Activated CD4-positive, alpha-beta memory T cell treated with anti-CD3 and anti-CD28 coated beads, Interleukin-2, amount 10 ng/mL, durations not matched to agents 7 days and 5 days (primary cell): Measurements from ENCODE around the gene SCAMP3. TPM values are rescaled to one million over a fixed set of nuclear protein-coding genes. Genes with fewer than 3 reads are reported as not detected.
"Not testable (repeated sequence)": the region's sequence is repeated elsewhere in the genome, so short reads cannot be mapped to it uniquely, and the experiment has no call there.

Source experiments
- CTCF ChIA-PET: fragments of 350-600 bp; sonication (Branson Sonifier 250); formaldehyde crosslinking; loops from one replicate; lab custom pipeline; 2021; ENCODE audit warnings: antibody characterized with exemption, inconsistent platforms; lab: Charles Lee
- POLR2A ChIA-PET: fragments of 350-600 bp; sonication (Branson Sonifier 250); formaldehyde crosslinking; loops from one replicate; lab custom pipeline; 2021; ENCODE audit warnings: antibody characterized with exemption; lab: Charles Lee
- DNase-seq: peaks from one replicate; pipeline ENCODE4 v3.0.0-alpha.2; 2020
- H3K27ac Mint-ChIP-seq: one replicate; pipeline ENCODE4 v1.8.0; 2021; ENCODE audit warnings: mild to moderate bottlenecking, mixed read lengths
- H3K27me3 Mint-ChIP-seq: one replicate; pipeline ENCODE4 v1.8.0; 2021; ENCODE audit warnings: mixed read lengths
- H3K36me3 Mint-ChIP-seq: one replicate; pipeline ENCODE4 v1.8.0; 2021; ENCODE audit warnings: low read depth, mixed read lengths
- H3K4me1 Mint-ChIP-seq: one replicate; pipeline ENCODE4 v1.8.0; 2021; ENCODE audit warnings: mixed read lengths
- H3K4me3 Mint-ChIP-seq: one replicate; pipeline ENCODE4 v1.8.0; 2021; ENCODE audit warnings: mild to moderate bottlenecking, mixed read lengths
- H3K9me3 Mint-ChIP-seq: one replicate; pipeline ENCODE4 v1.8.0; 2021; ENCODE audit warnings: mixed read lengths
- total RNA-seq, 2 experiments: library from RNA; stranded (reverse); gene quantifications; one replicate each; pipeline ENCODE4 v1.2.3, GENCODE V29; 2021

Gene SCAMP3
- total RNA-seq, 2 experiments from 2014 or later, result 87.5 to 91.9 TPM

DNA sequence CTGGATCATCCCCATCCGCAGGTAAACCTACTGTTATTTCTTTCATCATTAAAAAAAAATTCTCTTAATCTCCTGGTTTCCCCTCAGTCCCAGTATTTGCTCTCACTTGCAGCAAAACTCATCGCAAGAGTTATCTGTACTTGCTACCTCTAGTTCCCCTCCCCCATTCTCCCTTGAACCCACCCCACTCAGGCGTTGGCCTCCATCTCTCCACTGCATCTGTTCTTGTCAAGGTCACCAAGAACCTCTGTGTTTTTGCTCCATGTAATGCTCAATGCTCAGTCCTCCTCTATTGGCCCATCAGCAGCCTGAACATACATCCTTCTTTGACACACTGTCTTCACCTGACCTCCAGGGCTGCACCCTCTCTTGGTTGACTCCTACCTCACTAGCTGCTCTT lies 34.5 kb upstream of the SCAMP3 start:
- H3K4me3 Mint-ChIP-seq, result no peak overlapping the region
- H3K9me3 Mint-ChIP-seq, result no peaks in the 10 kb centered on the region
- peaks cover 8% of the 10 kb centered on the region for H3K4me1 Mint-ChIP-seq
- H3K27me3 Mint-ChIP-seq, result peaks cover 43% of the 10 kb centered on the region
- H3K36me3 Mint-ChIP-seq, result no peaks in the 10 kb centered on the region
- POLR2A ChIA-PET, result no interaction called here
- CTCF ChIA-PET, result no interaction called here
- no peak for DNase-seq
- no peak overlapping the region for H3K27ac Mint-ChIP-seq

DNA sequence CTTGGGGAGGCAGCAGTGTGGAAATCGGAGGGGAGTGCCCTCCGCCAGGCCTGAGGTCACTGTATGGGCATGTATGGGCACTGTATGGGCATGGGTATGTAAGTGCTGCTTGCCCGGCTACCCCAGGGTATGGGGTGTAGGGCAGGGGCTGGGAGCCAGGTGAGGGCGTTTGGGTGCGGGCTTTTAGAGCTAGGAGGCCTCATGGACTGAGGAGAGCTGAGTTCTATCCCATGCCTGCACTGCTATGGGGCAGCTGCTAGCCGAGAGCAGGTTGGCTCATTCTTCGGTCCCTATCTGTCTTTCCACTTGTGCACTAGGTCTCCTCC lies 33.7 kb upstream of the SCAMP3 start:
- Mint-ChIP-seq H3K27ac (no peak overlapping the region), H3K27me3 (peaks cover 46% of the 10 kb centered on the region), H3K4me1 (peaks cover 8% of the 10 kb centered on the region)

DNA sequence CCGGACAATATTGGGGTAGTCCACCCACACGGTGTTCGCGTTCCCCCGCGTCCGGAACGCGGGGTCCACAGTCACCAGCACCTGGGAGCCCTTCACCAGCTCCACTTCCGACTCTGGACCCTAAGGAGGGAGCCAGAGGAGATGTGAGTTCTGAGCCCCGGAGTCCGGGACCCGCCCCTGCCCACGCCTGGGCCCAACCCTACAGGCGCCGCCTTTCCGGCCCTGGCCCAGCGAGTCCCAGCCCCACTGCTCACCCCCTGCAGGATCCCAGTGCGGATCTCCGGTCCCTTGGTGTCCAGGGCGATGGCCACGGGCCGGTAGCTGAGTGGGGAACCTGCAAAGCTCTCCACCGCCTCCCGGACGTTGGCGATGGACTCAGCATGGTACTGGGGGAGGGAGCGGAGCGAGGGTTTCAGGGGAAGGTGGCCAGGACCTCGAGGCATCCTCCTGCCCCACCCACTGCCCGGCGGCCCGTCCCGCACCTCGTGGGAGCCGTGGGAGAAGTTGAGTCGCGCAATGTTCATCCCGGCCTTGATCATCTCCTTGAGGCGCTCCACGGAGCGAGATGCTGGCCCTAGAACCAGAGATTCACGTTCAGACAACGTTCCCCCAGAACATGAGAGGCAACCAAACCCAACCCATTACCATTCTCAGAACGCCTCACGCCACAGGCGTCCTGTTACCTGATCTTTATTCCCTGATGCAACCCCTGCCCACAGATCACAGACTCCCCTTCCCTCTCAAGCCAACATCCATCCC lies 33.2 kb upstream of the SCAMP3 start:
- no peak overlapping the region for H3K4me3 Mint-ChIP-seq
- POLR2A ChIA-PET, result no interaction called here
- no peak overlapping the region for H3K27ac Mint-ChIP-seq
- no peaks in the 10 kb centered on the region for H3K9me3 Mint-ChIP-seq
- H3K4me1 Mint-ChIP-seq, result peaks cover 8% of the 10 kb centered on the region
- no peak for DNase-seq
- CTCF ChIA-PET, result interaction anchor here (0.5 kb wide), 1 partner anchor 18 kb away, joined by 4 read pairs; no protein-coding TSS in a partner anchor
- H3K27me3 Mint-ChIP-seq, result peaks cover 46% of the 10 kb centered on the region
- H3K36me3 Mint-ChIP-seq, result no peaks in the 10 kb centered on the region

More for the DNA sequence above, 33.7 kb upstream of the SCAMP3 start:
- ChIA-PET CTCF (no interaction called here), POLR2A (no interaction called here)
- DNase-seq, result no peak
- Mint-ChIP-seq H3K9me3 (no peaks in the 10 kb centered on the region), H3K4me3 (no peak overlapping the region), H3K36me3 (no peaks in the 10 kb centered on the region)

DNA sequence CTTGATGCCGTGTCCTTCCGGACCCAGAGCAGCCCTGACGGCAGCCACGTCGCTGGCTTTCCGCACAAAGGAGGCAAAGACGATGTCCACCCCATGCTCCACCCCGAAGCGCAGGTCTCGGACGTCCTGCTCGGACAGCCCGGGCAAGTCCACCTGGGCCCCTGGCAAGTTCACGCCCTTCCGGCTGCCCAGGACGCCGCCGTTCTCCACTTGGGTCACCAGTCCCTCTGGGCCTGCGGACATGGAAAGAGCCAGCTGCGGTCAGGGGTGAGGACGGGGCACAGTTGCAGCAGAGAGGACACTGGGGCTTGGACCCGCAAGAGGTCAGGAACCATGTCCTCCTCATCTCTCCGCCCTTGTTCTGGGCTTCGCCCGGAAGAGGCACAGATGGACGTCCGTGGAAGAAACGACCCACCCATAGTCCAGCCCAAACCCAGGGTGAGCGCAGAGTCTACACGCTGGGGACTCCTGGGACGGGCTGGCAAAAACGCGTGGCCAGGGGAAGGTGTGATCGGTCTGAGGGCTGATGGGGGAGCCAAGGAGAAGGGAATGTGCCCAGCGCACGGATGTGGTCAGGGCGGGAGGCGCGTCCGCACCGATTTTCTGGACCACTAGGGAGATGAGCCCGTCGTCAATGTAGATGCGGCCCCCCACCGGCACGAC lies 32.5 kb upstream of the SCAMP3 start:
- peaks cover 48% of the 10 kb centered on the region for H3K27me3 Mint-ChIP-seq
- ChIA-PET CTCF (interaction anchor here (0.5 kb wide), 1 partner anchor 18 kb away, joined by 4 read pairs; no protein-coding TSS in a partner anchor), POLR2A (no interaction called here)
- no peak overlapping the region for H3K27ac Mint-ChIP-seq
- H3K9me3 Mint-ChIP-seq, result no peaks in the 10 kb centered on the region
- H3K4me3 Mint-ChIP-seq, result no peak overlapping the region
- DNase-seq, result no peak
- peaks cover 8% of the 10 kb centered on the region for H3K4me1 Mint-ChIP-seq
- H3K36me3 Mint-ChIP-seq, result no peaks in the 10 kb centered on the region

GRCh38 chr1:155293086-155293749 lies 31.1 kb upstream of the SCAMP3 start:
- H3K27ac Mint-ChIP-seq, result no peak overlapping the region
- peaks cover 8% of the 10 kb centered on the region for H3K4me1 Mint-ChIP-seq
- H3K36me3 Mint-ChIP-seq, result no peaks in the 10 kb centered on the region
- peaks cover 48% of the 10 kb centered on the region for H3K27me3 Mint-ChIP-seq
- ChIA-PET CTCF (interaction anchor here (1.4 kb wide), 1 partner anchor 42 kb away, joined by 4 read pairs; no protein-coding TSS in a partner anchor), POLR2A (interaction anchor here (0.6 kb wide), 1 partner anchor 15 kb away, joined by 3 read pairs; the partner anchor contains the start of gene FDPS)
- no peak for DNase-seq
- no peak overlapping the region for H3K4me3 Mint-ChIP-seq
- H3K9me3 Mint-ChIP-seq, result no peaks in the 10 kb centered on the region

- POLR2A ChIA-PET, H3K4me1 Mint-ChIP-seq: not testable (repeated sequence)
These were observed 28.8 kb upstream of the SCAMP3 start for GRCh38 chr1:155291006-155291405.

GRCh38 chr1:155287987-155288543 lies 25.9 kb upstream of the SCAMP3 start:
- DNase-seq, result no peak
- POLR2A ChIA-PET, result no interaction called here
- Mint-ChIP-seq H3K27me3 (peaks cover 9% of the 10 kb centered on the region), H3K4me1 (no peaks in the 10 kb centered on the region), H3K9me3 (no peaks in the 10 kb centered on the region), H3K36me3 (no peaks in the 10 kb centered on the region), H3K27ac (no peak overlapping the region), H3K4me3 (no peak overlapping the region)
- CTCF ChIA-PET, result no interaction called here

More at GRCh38 chr1:155291006-155291405, 28.8 kb upstream of the SCAMP3 start:
- H3K36me3 Mint-ChIP-seq, CTCF ChIA-PET, H3K4me3 Mint-ChIP-seq, H3K27ac Mint-ChIP-seq, DNase-seq, H3K9me3 Mint-ChIP-seq: not testable (repeated sequence)
- H3K27me3 Mint-ChIP-seq, result peaks cover 33% of the 10 kb centered on the region

DNA sequence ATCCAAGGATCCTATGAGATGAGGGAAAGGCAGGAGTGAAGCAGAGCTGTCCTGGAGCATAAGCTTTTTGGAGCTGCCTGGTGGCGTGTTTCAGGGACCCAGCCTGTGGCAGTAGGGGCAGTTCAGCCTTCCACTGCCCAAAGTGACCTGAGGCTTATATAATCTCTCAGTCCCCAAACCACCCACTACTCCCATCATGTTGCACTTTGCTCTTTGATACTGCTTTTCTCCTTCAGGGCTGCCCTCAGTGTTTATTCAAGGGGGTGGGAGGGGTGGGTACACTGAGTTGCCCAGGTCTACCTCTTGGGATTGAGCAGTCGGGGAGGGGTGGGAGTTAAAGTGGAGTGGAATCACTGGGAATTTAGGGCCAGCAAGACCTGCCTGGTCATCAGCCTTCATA lies 24.4 kb upstream of the SCAMP3 start:
- ChIA-PET POLR2A (interaction anchor here (1.4 kb wide), 1 partner anchor 21 kb away, joined by 6 read pairs; the partner anchor contains the start of gene FDPS), CTCF (no interaction called here)
- H3K4me1 Mint-ChIP-seq, result peaks cover 2% of the 10 kb centered on the region
- no peaks in the 10 kb centered on the region for H3K36me3 Mint-ChIP-seq
- no peaks in the 10 kb centered on the region for H3K9me3 Mint-ChIP-seq
- DNase-seq, result no peak
- H3K4me3 Mint-ChIP-seq, result no peak overlapping the region
- H3K27ac Mint-ChIP-seq, result no peak overlapping the region
- H3K27me3 Mint-ChIP-seq, result peaks cover 5% of the 10 kb centered on the region

- Mint-ChIP-seq H3K4me3 (no peak overlapping the region), H3K4me1 (peaks cover 2% of the 10 kb centered on the region), H3K27me3 (peaks cover 3% of the 10 kb centered on the region), H3K36me3 (no peaks in the 10 kb centered on the region), H3K27ac (no peak overlapping the region), H3K9me3 (no peaks in the 10 kb centered on the region)
- no peak for DNase-seq
- CTCF ChIA-PET, result no interaction called here
- POLR2A ChIA-PET, result interaction anchor here (1.4 kb wide), 1 partner anchor 22 kb away, joined by 6 read pairs; the partner anchor contains the start of gene FDPS
These were observed 23.5 kb upstream of the SCAMP3 start for GRCh38 chr1:155285631-155286044.

GRCh38 chr1:155285063-155285462 lies 22.9 kb upstream of the SCAMP3 start:
- POLR2A ChIA-PET, result no interaction called here
- CTCF ChIA-PET, result no interaction called here
- no peak overlapping the region for H3K27ac Mint-ChIP-seq
- H3K4me3 Mint-ChIP-seq, result no peak overlapping the region
- H3K4me1 Mint-ChIP-seq, result peaks cover 2% of the 10 kb centered on the region
- peaks cover under 1% of the 10 kb centered on the region for H3K27me3 Mint-ChIP-seq
- no peak for DNase-seq
- no peaks in the 10 kb centered on the region for H3K36me3 Mint-ChIP-seq
- H3K9me3 Mint-ChIP-seq, result no peaks in the 10 kb centered on the region

DNA sequence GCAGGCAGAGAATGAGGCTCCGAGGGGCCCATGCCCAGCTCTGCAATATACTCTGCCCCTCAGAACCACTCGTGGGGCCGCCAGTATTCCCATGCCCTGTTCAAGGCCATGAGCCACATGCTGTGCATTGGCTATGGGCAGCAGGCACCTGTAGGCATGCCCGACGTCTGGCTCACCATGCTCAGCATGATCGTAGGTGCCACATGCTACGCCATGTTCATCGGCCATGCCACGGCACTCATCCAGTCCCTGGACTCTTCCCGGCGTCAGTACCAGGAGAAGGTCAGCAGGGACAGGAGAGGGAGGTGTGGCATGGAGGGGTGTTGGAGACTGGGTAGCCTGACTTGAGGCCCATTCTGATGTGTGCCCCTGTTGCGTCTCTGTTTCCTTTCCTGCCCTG lies 22.3 kb upstream of the SCAMP3 start:
- ChIA-PET POLR2A (no interaction called here), CTCF (no interaction called here)
- no peak overlapping the region for H3K27ac Mint-ChIP-seq
- no peaks in the 10 kb centered on the region for H3K27me3 Mint-ChIP-seq
- DNase-seq, result no peak
- no peaks in the 10 kb centered on the region for H3K9me3 Mint-ChIP-seq
- no peak overlapping the region for H3K4me3 Mint-ChIP-seq
- no peaks in the 10 kb centered on the region for H3K36me3 Mint-ChIP-seq
- H3K4me1 Mint-ChIP-seq, result peaks cover 2% of the 10 kb centered on the region

- DNase-seq, result no peak
- H3K4me1 Mint-ChIP-seq, result peaks cover 7% of the 10 kb centered on the region
- peaks cover 4% of the 10 kb centered on the region for H3K27me3 Mint-ChIP-seq
- H3K4me3 Mint-ChIP-seq, result no peak overlapping the region
- ChIA-PET CTCF (interaction anchor here (1.0 kb wide), 1 partner anchor 41 kb away, joined by 3 read pairs; no protein-coding TSS in a partner anchor), POLR2A (no interaction called here)
- H3K27ac Mint-ChIP-seq, result no peak overlapping the region
- no peaks in the 10 kb centered on the region for H3K36me3 Mint-ChIP-seq
- H3K9me3 Mint-ChIP-seq, result no peaks in the 10 kb centered on the region
These were observed 20.4 kb upstream of the SCAMP3 start for GRCh38 chr1:155282488-155283091.
